HG03457 (cell line): Measurements from ENCODE around the gene OTOGL.
A peak's percentile ranks its signal among the peaks of the same experiment; 100 is the strongest.

Source experiments
- ATAC-seq: cut with Tn5 transposase; IDR thresholded peaks from one replicate; pipeline ENCODE4 v1.9.1; 2021; ENCODE audit warnings: moderate number of reproducible peaks; ENCODE audit not compliant: unreplicated experiment

The OTOGL gene

DNA sequence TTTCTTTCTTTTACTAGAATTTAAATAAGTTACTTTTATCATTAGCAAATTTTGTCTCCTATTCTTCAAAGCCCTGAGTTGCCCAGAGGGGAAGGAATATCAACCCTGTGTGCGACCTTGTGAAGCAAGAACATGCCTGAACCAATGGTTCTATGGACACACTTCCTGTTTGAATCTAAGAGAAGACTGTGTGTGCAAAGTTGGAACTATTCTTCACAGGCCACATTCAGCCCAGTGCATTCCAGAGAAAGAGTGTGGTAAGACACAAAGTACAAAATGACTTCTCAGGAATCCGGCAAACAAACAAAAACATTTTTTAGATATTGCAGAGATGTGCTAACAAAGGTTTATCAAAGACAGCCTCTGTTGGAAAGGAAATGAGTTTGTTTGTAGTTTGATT, 253.9 kb downstream of the OTOGL start:
- ATAC-seq = no peak

DNA sequence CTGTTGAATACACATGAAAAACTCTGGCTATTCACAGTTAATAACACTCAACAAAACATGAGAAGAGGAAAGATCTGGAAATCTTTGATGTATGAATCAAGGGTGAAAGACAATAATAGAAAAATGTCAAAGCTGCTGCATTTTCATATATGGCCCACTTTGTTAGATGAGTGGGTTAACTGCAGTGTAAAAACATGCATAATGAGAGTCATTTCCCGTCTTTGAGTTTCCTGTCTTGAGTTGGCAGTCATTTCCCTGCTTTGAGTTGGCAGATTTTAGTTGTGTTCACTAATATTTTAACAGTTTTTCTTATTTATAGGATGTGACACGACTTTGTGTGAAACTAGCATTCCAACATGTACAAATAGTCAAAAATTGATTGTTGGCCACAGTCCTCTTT, 256.8 kb downstream of the OTOGL start:
- ATAC-seq = no peak

- no peak for ATAC-seq
Observed at GRCh38 chr12:80359703-80360102, 260.4 kb downstream of the OTOGL start.

- no peak for ATAC-seq
Observed at GRCh38 chr12:80364056-80364455, 264.7 kb downstream of the OTOGL start.

DNA sequence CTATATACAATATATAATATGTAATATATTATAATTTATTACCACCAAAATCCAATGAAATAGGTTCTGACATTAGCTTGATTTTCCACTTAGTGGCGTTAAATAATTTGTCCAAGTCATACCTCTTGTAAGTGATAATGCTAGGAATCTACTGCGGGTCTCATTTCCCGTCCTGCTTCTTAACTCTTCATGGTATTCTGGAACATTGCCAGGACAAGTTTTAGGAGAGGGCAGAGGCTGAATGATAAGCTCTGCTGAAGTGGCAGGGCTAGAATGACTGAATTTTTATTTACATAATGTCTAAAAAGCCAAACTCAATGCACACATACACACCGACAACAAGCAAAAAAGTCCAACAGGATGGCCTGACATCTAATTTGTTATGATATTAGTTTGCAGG, 274.3 kb downstream of the OTOGL start:
- ATAC-seq = no peak

DNA sequence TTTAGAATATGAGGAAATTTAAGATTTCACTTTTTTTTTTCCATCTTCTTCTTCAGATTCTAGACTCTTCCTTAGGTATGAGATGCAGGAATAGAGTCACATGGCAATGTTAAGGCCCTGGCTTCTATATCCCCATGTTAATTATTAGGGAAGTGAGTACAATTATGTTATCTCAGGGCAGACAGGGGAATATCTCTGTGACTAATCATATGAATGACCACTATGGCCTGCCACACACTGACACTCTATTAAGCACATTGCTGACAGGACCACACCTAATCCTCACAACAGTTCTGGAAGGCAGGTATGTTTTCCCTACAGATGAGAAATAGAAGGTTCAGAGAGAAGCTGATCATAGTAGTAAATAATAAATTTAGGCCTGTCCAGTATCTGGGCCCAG, 275.3 kb downstream of the OTOGL start:
- no peak for ATAC-seq

GRCh38 chr12:80377140-80377794, 277.9 kb downstream of the OTOGL start:
- ATAC-seq = no peak

DNA sequence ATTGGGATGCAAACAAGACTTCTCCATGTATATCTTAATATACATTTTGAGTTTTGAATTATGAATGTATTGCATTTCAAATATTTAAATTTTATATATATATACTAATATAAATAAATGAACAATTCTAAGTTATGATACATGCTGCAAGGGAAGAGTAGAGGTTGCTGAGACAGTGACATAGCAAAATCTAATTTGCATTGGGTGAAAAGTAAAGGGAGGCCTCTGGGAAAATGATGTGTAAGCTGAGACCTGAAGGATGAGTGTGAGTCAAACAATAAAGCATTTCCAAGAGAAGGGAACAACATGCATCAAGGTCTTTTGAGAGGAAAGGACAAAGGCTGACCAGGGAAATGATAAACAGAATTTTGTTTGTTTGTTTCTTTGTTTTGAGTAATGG, 281.8 kb downstream of the OTOGL start:
- ATAC-seq = no peak

DNA sequence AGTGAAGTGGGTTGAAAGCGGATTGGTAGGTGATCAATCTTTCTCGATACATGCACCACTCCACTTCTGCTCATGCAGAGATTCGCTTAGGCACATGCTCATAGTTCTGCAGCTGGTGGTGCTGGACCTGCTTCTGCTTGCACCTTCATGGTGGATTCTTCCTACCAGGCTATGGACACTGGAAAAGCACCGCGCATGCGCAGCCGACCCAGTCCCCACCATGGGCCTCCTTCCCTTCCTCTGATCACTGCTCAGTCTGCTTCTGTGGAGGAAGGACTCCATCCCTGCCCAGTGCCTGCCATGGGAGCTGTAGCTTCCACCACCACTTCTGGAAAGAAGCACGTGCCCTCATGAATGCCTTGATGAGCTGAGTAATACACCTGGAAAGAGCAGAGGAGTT, 282.9 kb downstream of the OTOGL start:
- ATAC-seq = no peak

DNA sequence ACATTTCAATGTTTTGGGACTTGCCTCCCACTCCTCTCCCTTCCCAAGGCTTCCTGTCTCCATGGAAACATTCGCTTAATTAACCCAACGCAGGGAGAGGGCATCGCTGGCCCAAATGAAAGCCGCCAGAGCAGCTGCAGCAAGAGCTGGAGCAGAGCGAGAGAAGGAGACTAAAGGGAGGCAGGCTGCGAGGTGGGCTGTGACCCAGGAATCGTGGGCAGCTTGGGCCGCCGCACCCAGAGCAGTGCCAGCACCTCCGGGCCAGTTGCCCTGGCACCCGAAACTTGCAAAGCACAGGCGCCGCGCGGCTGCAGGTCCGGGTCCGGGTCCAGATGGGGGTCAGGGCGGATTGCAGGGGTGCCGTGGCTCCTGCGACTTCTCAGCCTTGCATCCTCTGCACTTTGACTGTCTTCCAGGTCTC, 301.2 kb downstream of the OTOGL start:
- no peak for ATAC-seq

DNA sequence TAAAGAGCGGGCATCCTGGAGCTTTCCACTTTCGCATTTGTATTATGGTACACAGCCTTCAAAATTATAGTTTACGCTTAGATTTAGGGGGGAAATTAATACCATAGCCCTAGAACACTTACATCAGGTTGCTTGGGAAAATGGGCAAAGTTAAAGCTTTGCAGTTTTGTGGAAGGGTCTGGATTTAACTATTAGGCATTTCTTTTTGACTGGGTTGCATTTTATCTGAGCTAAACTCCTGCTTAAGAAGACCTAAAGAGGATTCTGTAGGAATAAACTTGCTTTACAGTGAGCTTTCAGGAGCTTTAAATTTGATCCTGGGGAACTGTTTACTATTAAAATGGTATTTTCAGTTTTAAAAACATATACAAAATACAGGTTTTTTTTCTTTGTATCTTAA, 301.9 kb downstream of the OTOGL start:
- no peak for ATAC-seq

- no peak for ATAC-seq
Observed at GRCh38 chr12:80404629-80405028, 305.3 kb downstream of the OTOGL start.

DNA sequence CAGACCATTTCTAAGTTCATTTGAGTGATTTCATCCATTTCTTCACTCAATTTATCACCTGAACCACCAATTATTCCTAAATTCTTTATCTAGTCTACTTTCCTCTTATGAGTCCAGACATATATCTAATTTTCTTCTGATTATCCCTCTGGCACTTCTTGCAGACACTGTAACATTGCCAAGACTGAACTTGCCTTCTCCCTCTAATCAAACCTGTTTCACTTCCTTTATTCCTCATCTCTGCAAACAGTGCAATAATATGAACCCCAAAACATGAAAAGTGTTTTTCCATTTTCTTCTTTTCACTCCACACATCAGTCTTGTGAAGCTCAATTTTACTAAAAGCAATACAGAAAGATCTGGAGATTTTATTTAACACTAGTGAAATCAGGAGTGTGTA, 306.9 kb downstream of the OTOGL start:
- ATAC-seq = no peak

- no peak for ATAC-seq
Observed at GRCh38 chr12:80411787-80412186, 312.4 kb downstream of the OTOGL start.

GRCh38 chr12:80412343-80412953, 313.1 kb downstream of the OTOGL start:
- ATAC-seq = peak; percentile 72

DNA sequence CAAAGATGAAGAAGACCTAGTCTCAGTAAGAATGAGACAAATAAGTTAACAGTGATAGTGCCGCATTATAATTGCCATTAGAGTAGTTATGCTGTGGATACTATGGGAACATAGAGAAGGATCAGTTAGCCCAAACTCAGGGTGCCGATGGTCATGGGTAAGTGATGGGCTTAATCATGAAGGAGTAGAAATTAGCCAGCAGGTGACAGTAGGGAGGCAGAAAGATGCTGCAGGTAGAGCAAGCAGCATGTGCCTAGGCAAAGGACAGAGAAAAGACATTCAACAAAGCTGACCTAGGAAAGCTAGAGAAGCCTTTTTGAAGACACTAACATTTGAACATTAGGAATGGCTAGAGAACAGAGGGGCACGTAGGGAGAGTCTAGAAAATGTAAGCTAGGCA, 314.1 kb downstream of the OTOGL start:
- ATAC-seq = no peak

DNA sequence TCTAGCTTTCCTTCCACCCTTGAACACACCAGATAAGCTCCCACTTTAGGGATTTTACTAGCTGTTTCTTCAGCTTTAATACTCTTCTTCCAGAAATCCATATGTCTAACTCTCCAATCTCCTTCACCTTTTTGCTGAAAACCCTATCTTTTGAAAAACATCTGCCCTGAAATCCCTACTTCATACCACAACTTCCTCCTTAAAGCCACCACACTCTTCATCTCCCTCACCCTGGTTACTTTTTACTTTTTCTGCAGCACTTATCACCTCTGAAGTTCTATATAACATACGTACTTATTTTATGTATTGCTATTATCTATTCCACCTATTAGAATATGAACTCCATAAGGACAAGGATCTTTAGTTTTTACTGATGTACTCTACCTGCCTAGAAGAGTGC, 316.1 kb downstream of the OTOGL start:
- no peak for ATAC-seq

- no peak for ATAC-seq
Observed at GRCh38 chr12:80419644-80420043, 320.3 kb downstream of the OTOGL start.

- ATAC-seq = no peak
Observed at GRCh38 chr12:80420075-80420474, 320.7 kb downstream of the OTOGL start.

GRCh38 chr12:80422550-80422949, 323.2 kb downstream of the OTOGL start:
- ATAC-seq = no peak
